ENCODE measurements around the gene HDAC9.
"Not testable (repeated sequence)": the region's sequence is repeated elsewhere in the genome, so short reads cannot be mapped to it uniquely, and the experiment has no call there.

The HDAC9 gene

GRCh38 chr7:18905316-18905943 lies 409.9 kb downstream of the HDAC9 start:
- no peak for DNase-seq

GRCh38 chr7:18906901-18907300 lies 411.4 kb downstream of the HDAC9 start:
- DNase-seq = no peak

GRCh38 chr7:18913106-18913505 lies 417.6 kb downstream of the HDAC9 start:
- no peak for DNase-seq

- DNase-seq = no peak
Measured at GRCh38 chr7:18916826-18917225, 421.3 kb downstream of the HDAC9 start.

GRCh38 chr7:18927134-18927533 lies 431.6 kb downstream of the HDAC9 start:
- no peak for DNase-seq

- DNase-seq = no peak
Measured at GRCh38 chr7:18936265-18936664, 440.7 kb downstream of the HDAC9 start.

- DNase-seq = no peak
Measured at GRCh38 chr7:18939771-18940592, 444.4 kb downstream of the HDAC9 start.

- no peak for DNase-seq
Measured at GRCh38 chr7:18940593-18941134, 445.1 kb downstream of the HDAC9 start.

GRCh38 chr7:18941207-18941606 lies 445.7 kb downstream of the HDAC9 start:
- no peak for DNase-seq

GRCh38 chr7:18948521-18948920 lies 453.0 kb downstream of the HDAC9 start:
- DNase-seq = no peak

- DNase-seq = no peak
Measured at GRCh38 chr7:18952846-18953245, 457.3 kb downstream of the HDAC9 start.

- DNase-seq = no peak
Measured at GRCh38 chr7:18958627-18959026, 463.1 kb downstream of the HDAC9 start.

GRCh38 chr7:18960725-18961124 lies 465.2 kb downstream of the HDAC9 start:
- DNase-seq = no peak

- DNase-seq = no peak
Measured at GRCh38 chr7:18962031-18962430, 466.5 kb downstream of the HDAC9 start.

- DNase-seq = no peak
Measured at GRCh38 chr7:18965657-18966056, 470.1 kb downstream of the HDAC9 start.

GRCh38 chr7:18967755-18968154 lies 472.2 kb downstream of the HDAC9 start:
- DNase-seq = not testable (repeated sequence)

GRCh38 chr7:18971839-18972238 lies 476.3 kb downstream of the HDAC9 start:
- DNase-seq = no peak

GRCh38 chr7:18974803-18975202 lies 479.3 kb downstream of the HDAC9 start:
- no peak for DNase-seq

GRCh38 chr7:18975276-18975675 lies 479.7 kb downstream of the HDAC9 start:
- DNase-seq = no peak

- no peak for DNase-seq
Measured at GRCh38 chr7:18975689-18976280, 480.2 kb downstream of the HDAC9 start.

- no peak for DNase-seq
Measured at GRCh38 chr7:18976715-18977471, 481.3 kb downstream of the HDAC9 start.

GRCh38 chr7:18978108-18978495 lies 482.6 kb downstream of the HDAC9 start:
- no peak for DNase-seq

GRCh38 chr7:18990700-18991099 lies 495.2 kb downstream of the HDAC9 start:
- DNase-seq = not testable (repeated sequence)
